Measurements from ENCODE around the gene ADCY3.

The ADCY3 gene

GRCh38 chr2:24955921-24956320, 35.9 kb upstream of the ADCY3 start:
- no peak for DNase-seq (ENCODE audit: low spot score)
- Histone ChIP-seq H3K4me3 (no peak overlapping the region), H3K27ac (no peak overlapping the region)
- no peak for TF ChIP-seq CTCF (IDR thresholded peaks at IDR 0.05)

GRCh38 chr2:24955232-24955631, 35.2 kb upstream of the ADCY3 start:
- TF ChIP-seq CTCF (IDR thresholded peaks at IDR 0.05) = no peak
- no peak overlapping the region for H3K27ac ChIP-seq
- no peak overlapping the region for H3K4me3 ChIP-seq
- DNase-seq (ENCODE audit: low spot score) = no peak

- no peak for TF ChIP-seq CTCF (IDR thresholded peaks at IDR 0.05)
- no peak overlapping the region for H3K27ac ChIP-seq
- DNase-seq (ENCODE audit: low spot score) = no peak
- no peak overlapping the region for H3K4me3 ChIP-seq
Observed at GRCh38 chr2:24950102-24950501, 30.1 kb upstream of the ADCY3 start.

GRCh38 chr2:24948506-24948905, 28.5 kb upstream of the ADCY3 start:
- TF ChIP-seq CTCF (IDR thresholded peaks at IDR 0.05) = no peak
- Histone ChIP-seq H3K27ac (no peak overlapping the region), H3K4me3 (no peak overlapping the region)
- DNase-seq (ENCODE audit: low spot score) = no peak

- DNase-seq (ENCODE audit: low spot score) = no peak
- no peak overlapping the region for H3K27ac ChIP-seq
- no peak overlapping the region for H3K4me3 ChIP-seq
- no peak for TF ChIP-seq CTCF (IDR thresholded peaks at IDR 0.05)
Observed at GRCh38 chr2:24947561-24948157, 27.6 kb upstream of the ADCY3 start.

- DNase-seq (ENCODE audit: low spot score) = no peak
- H3K27ac ChIP-seq = no peak overlapping the region
- no peak for TF ChIP-seq CTCF (IDR thresholded peaks at IDR 0.05)
- no peak overlapping the region for H3K4me3 ChIP-seq
Observed at GRCh38 chr2:24945907-24946306, 25.9 kb upstream of the ADCY3 start.

- no peak for DNase-seq (ENCODE audit: low spot score)
- H3K27ac ChIP-seq = no peak overlapping the region
- no peak overlapping the region for H3K4me3 ChIP-seq
- TF ChIP-seq CTCF (IDR thresholded peaks at IDR 0.05) = no peak
Observed at GRCh38 chr2:24943427-24944053, 23.5 kb upstream of the ADCY3 start.

Data from coronary artery (tissue), 2 donors.